A673 (cell line): ENCODE measurements around the gene SLC35E2B. TPM values are rescaled to one million over a fixed set of nuclear protein-coding genes. Genes with fewer than 3 reads are reported as not detected.
A peak's percentile ranks its signal among the peaks of the same experiment; 100 is the strongest.

Experiments used
- BruUV-seq: library from RNA; stranded (reverse); fragments of 400-500 nt; replicated peaks from 2 replicates; lab custom pipeline; 2021; lab: Mats Ljungman, UMichigan
- CTCF ChIA-PET: fragments of 300-600 bp; sonication (Branson Sonifier 250); formaldehyde crosslinking; loops from one replicate; lab custom pipeline; 2022; ENCODE audit warnings: antibody characterized with exemption; lab: Charles Lee
- POLR2A ChIA-PET: fragments of 300-600 bp; sonication (Branson Sonifier 250); formaldehyde crosslinking; loops from one replicate; lab custom pipeline; 2022; ENCODE audit warnings: antibody characterized with exemption; ENCODE audit not compliant: low non-redundant PET; lab: Charles Lee
- DNase-seq: peaks from one replicate; pipeline ENCODE4 v3.0.0-alpha.2; 2015; ENCODE audit warnings: low spot score
- H3K27ac ChIP-seq: fragments of 200-600 bp; sonication (generic); 2 replicates; pipeline ENCODE4 v1.5.1; 2016; ENCODE audit warnings: mixed run types, low read depth, mild to moderate bottlenecking, mixed read lengths, antibody characterized with exemption, low read length; ENCODE audit not compliant: poor library complexity, severe bottlenecking
- H3K27me3 ChIP-seq: fragments of 200-600 bp; sonication (generic); replicated peaks from 2 replicates; pipeline ENCODE4 v1.6.1; 2017; ENCODE audit warnings: mixed run types, low read depth, mild to moderate bottlenecking, mixed read lengths, antibody characterized with exemption, low read length; ENCODE audit not compliant: insufficient read depth, poor library complexity
- H3K36me3 ChIP-seq: fragments of 200-600 bp; sonication (generic); 2 replicates; pipeline ENCODE4 v1.6.1; 2016; ENCODE audit warnings: mixed run types, mild to moderate bottlenecking, mixed read lengths, antibody characterized with exemption, low read length; ENCODE audit not compliant: insufficient read depth, poor library complexity, severe bottlenecking
- H3K4me1 ChIP-seq: fragments of 200-600 bp; sonication (generic); 2 replicates; pipeline ENCODE4 v1.6.1; 2017; ENCODE audit warnings: mixed run types, mild to moderate bottlenecking, mixed read lengths, antibody characterized with exemption, low read length; ENCODE audit not compliant: insufficient read depth, poor library complexity, severe bottlenecking
- H3K4me3 ChIP-seq: fragments of 200-600 bp; sonication (generic); 2 replicates; pipeline ENCODE4 v1.5.1; 2016; ENCODE audit warnings: low read depth, mixed run types, mild to moderate bottlenecking, mixed read lengths, low read length; ENCODE audit not compliant: poor library complexity, severe bottlenecking
- H3K9me3 ChIP-seq: fragments of 200-600 bp; sonication (generic); 2 replicates; pipeline ENCODE4 v1.6.1; 2016; ENCODE audit warnings: mixed run types, low read depth, mild to moderate bottlenecking, mixed read lengths, antibody characterized with exemption, low read length; ENCODE audit not compliant: poor library complexity, severe bottlenecking
- CTCF ChIP-seq: fragments of 300-800, 200-600 bp; sonication (generic); conservative IDR thresholded peaks from 2 replicates; pipeline ENCODE4 v1.5.1; 2017; ENCODE audit warnings: low read depth, mild to moderate bottlenecking, antibody characterized with exemption, low read length, moderate library complexity, mixed read lengths
- EZH2 ChIP-seq: fragments of 200-600 bp; sonication (generic); IDR thresholded peaks from 2 replicates; pipeline ENCODE4 v1.6.1; 2017; ENCODE audit warnings: borderline replicate concordance, low read depth, mild to moderate bottlenecking, mixed read lengths, antibody characterized with exemption, low read length; ENCODE audit not compliant: poor library complexity, severe bottlenecking
- intact Hi-C: fragments of 100-400 bp; cut with micrococcal nuclease; formaldehyde crosslinking; loops from one replicate; pipeline ENCODE4 v1.10.0; 2022; ENCODE audit not compliant: unreplicated experiment
- total RNA-seq: library from RNA; stranded (reverse); gene quantifications from 2 replicates; pipeline ENCODE4 v1.2.3, GENCODE V29; 2021

The SLC35E2B gene
- total RNA-seq, 1 experiment from 2014 or later, result 56.3 TPM

- H3K27ac ChIP-seq, result no peak overlapping the region
- POLR2A ChIA-PET, result no interaction called here
- peaks cover 38% of the 10 kb centered on the region for H3K36me3 ChIP-seq
- TF ChIP-seq EZH2 (no peak), CTCF (no peak)
- H3K4me1 ChIP-seq, result no peaks in the 10 kb centered on the region
- no peaks in the 10 kb centered on the region for H3K27me3 ChIP-seq
- intact Hi-C loops, result no loop called here
- no TSS peak for BruUV-seq
- H3K4me3 ChIP-seq, result no peak overlapping the region
- no peaks in the 10 kb centered on the region for H3K9me3 ChIP-seq
- CTCF ChIA-PET, result no interaction called here
- DNase-seq, result no peak
Measured at GRCh38 chr1:1669468-1670440, 22.8 kb downstream of the SLC35E2B start.

GRCh38 chr1:1666526-1666925 lies 26.1 kb downstream of the SLC35E2B start:
- BruUV-seq, result no TSS peak
- POLR2A ChIA-PET, result no interaction called here
- no peaks in the 10 kb centered on the region for H3K9me3 ChIP-seq

GRCh38 chr1:1665815-1666251 lies 26.8 kb downstream of the SLC35E2B start:
- no peak overlapping the region for H3K4me3 ChIP-seq
- BruUV-seq, result no TSS peak
- POLR2A ChIA-PET, result no interaction called here

More at GRCh38 chr1:1666526-1666925, 26.1 kb downstream of the SLC35E2B start:
- H3K4me1 ChIP-seq, result peaks cover 10% of the 10 kb centered on the region
- CTCF ChIA-PET, result no interaction called here
- H3K27ac ChIP-seq, result no peak overlapping the region
- H3K27me3 ChIP-seq, result no peaks in the 10 kb centered on the region
- no peak for DNase-seq
- no peak for TF ChIP-seq CTCF
- H3K4me3 ChIP-seq, result no peak overlapping the region
- H3K36me3 ChIP-seq, result peaks cover 35% of the 10 kb centered on the region
- intact Hi-C loops, result no loop called here

More at GRCh38 chr1:1665815-1666251, 26.8 kb downstream of the SLC35E2B start:
- no peaks in the 10 kb centered on the region for H3K27me3 ChIP-seq
- H3K27ac ChIP-seq, result no peak overlapping the region
- TF ChIP-seq CTCF, result peak; percentile 78
- TF ChIP-seq EZH2, result no peak
- intact Hi-C loops, result no loop called here
- CTCF ChIA-PET, result no interaction called here
- peaks cover 29% of the 10 kb centered on the region for H3K36me3 ChIP-seq
- H3K9me3 ChIP-seq, result no peaks in the 10 kb centered on the region
- DNase-seq, result peak; percentile 41
- peaks cover 10% of the 10 kb centered on the region for H3K4me1 ChIP-seq
